Measurements from ENCODE around the gene UBE2E2. TPM values are rescaled to one million over a fixed set of nuclear protein-coding genes. Genes with fewer than 3 reads are reported as not detected.

The UBE2E2 gene
- total RNA-seq, 4 donors from 2014 or later, result 26.5 to 44.0 (median 37.0) TPM

DNA sequence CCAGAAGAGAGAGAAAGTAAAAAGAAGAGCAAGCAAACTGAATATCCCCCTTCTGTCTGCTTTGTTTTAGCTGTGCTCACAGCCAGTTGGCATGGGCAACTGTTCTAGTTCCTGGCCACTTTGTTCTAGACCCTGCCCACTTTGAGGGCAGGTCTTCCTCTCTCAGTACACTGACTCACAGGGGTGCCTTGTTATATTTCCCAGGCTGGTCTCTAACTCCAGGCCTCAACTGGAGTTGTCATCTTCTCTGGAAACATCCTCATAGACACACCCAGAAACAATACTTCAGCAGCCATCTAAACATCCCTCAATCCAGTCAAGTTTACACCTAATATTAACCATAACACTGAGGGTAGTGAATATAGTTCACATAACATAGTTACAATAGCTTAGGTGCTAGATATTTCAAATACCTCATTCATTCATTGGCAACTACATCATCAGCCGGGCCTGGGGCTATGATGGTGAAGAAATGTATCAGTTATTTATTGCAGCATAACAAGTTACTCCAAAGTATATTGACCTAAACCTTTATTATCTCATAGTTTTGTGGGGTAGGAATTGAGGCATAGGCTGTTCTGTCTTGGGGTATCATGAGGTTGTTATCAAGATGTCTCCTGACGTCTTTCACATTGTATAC is 106.0 kb downstream of the UBE2E2 start:
- intact Hi-C loops (cut with DNase I), result no loop called here
- no peak overlapping the region for H3K4me3 ChIP-seq
- no peaks in the 10 kb centered on the region for H3K4me1 ChIP-seq
- DNase-seq, result no peak
- H3K36me3 ChIP-seq, result no peaks in the 10 kb centered on the region
- H3K27me3 ChIP-seq, result no peaks in the 10 kb centered on the region
- H3K27ac ChIP-seq, result no peak overlapping the region
- H3K9me3 ChIP-seq, result no peaks in the 10 kb centered on the region
- TF ChIP-seq, protein P1, sequence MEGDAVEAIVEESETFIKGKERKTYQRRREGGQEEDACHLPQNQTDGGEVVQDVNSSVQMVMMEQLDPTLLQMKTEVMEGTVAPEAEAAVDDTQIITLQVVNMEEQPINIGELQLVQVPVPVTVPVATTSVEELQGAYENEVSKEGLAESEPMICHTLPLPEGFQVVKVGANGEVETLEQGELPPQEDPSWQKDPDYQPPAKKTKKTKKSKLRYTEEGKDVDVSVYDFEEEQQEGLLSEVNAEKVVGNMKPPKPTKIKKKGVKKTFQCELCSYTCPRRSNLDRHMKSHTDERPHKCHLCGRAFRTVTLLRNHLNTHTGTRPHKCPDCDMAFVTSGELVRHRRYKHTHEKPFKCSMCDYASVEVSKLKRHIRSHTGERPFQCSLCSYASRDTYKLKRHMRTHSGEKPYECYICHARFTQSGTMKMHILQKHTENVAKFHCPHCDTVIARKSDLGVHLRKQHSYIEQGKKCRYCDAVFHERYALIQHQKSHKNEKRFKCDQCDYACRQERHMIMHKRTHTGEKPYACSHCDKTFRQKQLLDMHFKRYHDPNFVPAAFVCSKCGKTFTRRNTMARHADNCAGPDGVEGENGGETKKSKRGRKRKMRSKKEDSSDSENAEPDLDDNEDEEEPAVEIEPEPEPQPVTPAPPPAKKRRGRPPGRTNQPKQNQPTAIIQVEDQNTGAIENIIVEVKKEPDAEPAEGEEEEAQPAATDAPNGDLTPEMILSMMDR (IDR thresholded peaks at IDR 0.05), result no peak
- no peak for TF ChIP-seq POLR2A (IDR thresholded peaks at IDR 0.05)
- 87 to 94% methylated on average over 2 of the region's 2 CpGs for WGBS, 2 donors

GRCh38 chr3:23312866-23313265 is 109.7 kb downstream of the UBE2E2 start:
- TF ChIP-seq, protein P1 (IDR thresholded peaks at IDR 0.05), result no peak
- TF ChIP-seq POLR2A (IDR thresholded peaks at IDR 0.05), result no peak

DNA sequence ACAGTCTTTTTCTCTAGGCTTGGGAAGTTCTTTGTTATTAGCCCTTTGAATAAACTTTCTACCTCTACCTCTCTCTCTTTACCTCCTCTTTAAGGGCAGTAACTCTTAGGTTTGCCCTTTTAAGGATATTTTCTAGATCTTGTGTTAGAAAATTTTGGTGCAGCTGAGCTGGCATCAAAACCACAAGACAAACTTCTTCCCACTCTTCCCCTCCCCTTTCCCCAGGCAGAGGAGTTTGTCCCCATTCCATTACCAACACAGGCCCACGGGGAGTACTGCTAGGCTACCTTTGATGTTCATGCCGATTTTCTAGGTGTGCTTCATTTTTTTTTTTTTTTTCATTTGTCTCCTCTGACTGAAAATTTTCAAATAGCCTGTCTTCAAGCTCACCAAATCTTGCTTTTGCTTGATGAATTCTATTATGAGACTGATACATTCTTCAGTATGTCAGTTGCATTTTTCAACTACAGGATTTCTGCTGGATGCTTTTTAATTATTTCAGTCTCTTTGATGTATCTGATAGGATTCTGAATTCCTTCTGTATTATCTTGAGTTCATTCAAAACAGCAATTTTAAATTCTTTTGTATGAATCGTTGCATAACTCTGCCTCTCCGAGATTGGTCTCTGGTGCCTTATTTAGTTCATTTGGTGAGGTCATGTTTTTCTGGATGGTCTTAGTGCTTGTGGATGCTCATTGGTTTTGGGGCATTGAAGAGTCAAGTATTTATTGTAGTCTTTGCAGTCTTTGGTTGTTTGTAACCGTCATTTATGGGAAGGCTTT is 112.0 kb downstream of the UBE2E2 start:
- WGBS, 2 donors, result 59 to 68% methylated on average over 4 to 5 of the region's 5 CpGs

More at GRCh38 chr3:23312866-23313265, 109.7 kb downstream of the UBE2E2 start:
- Histone ChIP-seq H3K36me3 (no peaks in the 10 kb centered on the region), H3K4me3 (no peak overlapping the region), H3K27me3 (no peaks in the 10 kb centered on the region), H3K4me1 (no peaks in the 10 kb centered on the region), H3K27ac (no peak overlapping the region), H3K9me3 (no peaks in the 10 kb centered on the region)
- WGBS, 2 donors, result 65 to 75% methylated on average over 3 of the region's 3 CpGs
- no peak for DNase-seq
- intact Hi-C loops (cut with DNase I), result no loop called here

GRCh38 chr3:23316924-23317323 is 113.8 kb downstream of the UBE2E2 start:
- Histone ChIP-seq H3K4me3 (no peak overlapping the region), H3K27me3 (no peaks in the 10 kb centered on the region), H3K4me1 (peaks cover 0 to 5% (median 0%) of the 10 kb centered on the region in 3 donors), H3K36me3 (no peaks in the 10 kb centered on the region), H3K9me3 (no peaks in the 10 kb centered on the region), H3K27ac (no peak overlapping the region)
- WGBS, 2 donors, result 95 to 100% methylated on average over 1 to 2 of the region's 2 CpGs
- intact Hi-C loops (cut with DNase I), result no loop called here
- TF ChIP-seq, protein P1 (IDR thresholded peaks at IDR 0.05), result no peak
- TF ChIP-seq POLR2A (IDR thresholded peaks at IDR 0.05), result no peak
- DNase-seq, result no peak

More for the DNA sequence above, 112.0 kb downstream of the UBE2E2 start:
- H3K36me3 ChIP-seq, result no peaks in the 10 kb centered on the region
- no peaks in the 10 kb centered on the region for H3K27me3 ChIP-seq
- H3K9me3 ChIP-seq, result no peaks in the 10 kb centered on the region
- TF ChIP-seq, protein P1 (IDR thresholded peaks at IDR 0.05), result no peak
- TF ChIP-seq POLR2A (IDR thresholded peaks at IDR 0.05), result no peak
- no peak overlapping the region for H3K4me3 ChIP-seq
- H3K4me1 ChIP-seq, result peaks cover 0 to under 1% (median 0%) of the 10 kb centered on the region in 3 donors
- no peak overlapping the region for H3K27ac ChIP-seq
- intact Hi-C loops (cut with DNase I), result no loop called here
- DNase-seq, result no peak

Measured in esophagus squamous epithelium (tissue), 5 donors.